HepG2 (cell line): Measurements from ENCODE around the gene LAMA5. TPM values are rescaled to one million over a fixed set of nuclear protein-coding genes. Genes with fewer than 3 reads are reported as not detected.

Experiments used
- AGO1 ChIP-seq: fragments of 200-400 bp; formaldehyde crosslinking; IDR thresholded peaks from 2 replicates; pipeline ENCODE4 v1.6.1; 2017; ENCODE audit warnings: mild to moderate bottlenecking, low read depth, low read length, moderate library complexity; ENCODE audit not compliant: poor library complexity, severe bottlenecking
- KLF6 ChIP-seq: IDR thresholded peaks from 2 replicates; pipeline ENCODE4 v1.8.0; 2016; ENCODE audit warnings: missing biosample characterization, missing genetic modification reagents
- MAZ ChIP-seq, 2 experiments: sonication (generic) in 1 of 2; formaldehyde crosslinking in 1 of 2; IDR thresholded peaks; 2 replicates each; pipeline versions ENCODE4 v1.5.0 to v1.6.1; 2012 to 2020; ENCODE audit warnings: low read depth in 2 of 2, mild to moderate bottlenecking in 2 of 2, borderline replicate concordance in 1 of 2, improper control_type of control experiment in 1 of 2, low read length in 1 of 2, missing genetic modification reagents in 1 of 2, moderate library complexity in 1 of 2
- NBN ChIP-seq: fragments of 450-650 bp; conservative IDR thresholded peaks from 2 replicates; pipeline ENCODE4 v1.6.1; 2017
- NR2F2 ChIP-seq: IDR thresholded peaks from 2 replicates; pipeline ENCODE4 v1.6.1; 2012; ENCODE audit warnings: low read depth, inconsistent platforms, borderline replicate concordance
- PHB2 ChIP-seq: fragments of 450-650 bp; IDR thresholded peaks from 2 replicates; pipeline ENCODE4 v1.6.1; 2018; ENCODE audit not compliant: partially characterized antibody
- RFXAP ChIP-seq: sonication (generic); formaldehyde crosslinking; IDR thresholded peaks from 2 replicates; pipeline ENCODE4 v1.4.0; 2020; ENCODE audit warnings: missing genetic modification reagents, borderline replicate concordance
- SIX1 ChIP-seq: sonication (generic); formaldehyde crosslinking; IDR thresholded peaks from 2 replicates; pipeline ENCODE4 v1.4.0; 2020; ENCODE audit warnings: missing genetic modification reagents, borderline replicate concordance
- SIX4 ChIP-seq: sonication (generic); formaldehyde crosslinking; IDR thresholded peaks from 2 replicates; pipeline ENCODE4 v1.4.0; 2020; ENCODE audit warnings: missing genetic modification reagents
- TOE1 ChIP-seq: sonication (generic); formaldehyde crosslinking; IDR thresholded peaks from 2 replicates; pipeline ENCODE4 v1.4.0; 2020; ENCODE audit warnings: mild to moderate bottlenecking, missing genetic modification reagents
- ZNF180 ChIP-seq: sonication (generic); formaldehyde crosslinking; IDR thresholded peaks from 2 replicates; pipeline ENCODE4 v1.4.0; 2020; ENCODE audit warnings: low read depth, missing genetic modification reagents, borderline replicate concordance
- ZNF253 ChIP-seq: sonication (generic); formaldehyde crosslinking; IDR thresholded peaks from 2 replicates; pipeline ENCODE4 v1.8.0; 2022; ENCODE audit warnings: mild to moderate bottlenecking, missing genetic modification reagents, borderline replicate concordance
- ZNF496 ChIP-seq: sonication (generic); formaldehyde crosslinking; IDR thresholded peaks from 2 replicates; pipeline ENCODE4 v1.8.1; 2023; ENCODE audit warnings: mild to moderate bottlenecking, moderate library complexity, missing genetic modification reagents; ENCODE audit not compliant: insufficient replicate concordance
- ZNF746 ChIP-seq: sonication (generic); formaldehyde crosslinking; IDR thresholded peaks from 2 replicates; pipeline ENCODE4 v1.8.0; 2022; ENCODE audit warnings: mild to moderate bottlenecking, missing genetic modification reagents
- ZNF777 ChIP-seq: sonication (generic); formaldehyde crosslinking; IDR thresholded peaks from 2 replicates; pipeline ENCODE4 v1.4.0; 2020; ENCODE audit warnings: missing genetic modification reagents
- ZSCAN21 ChIP-seq: sonication (generic); formaldehyde crosslinking; IDR thresholded peaks from 2 replicates; pipeline ENCODE4 v1.8.0; 2022; ENCODE audit warnings: mild to moderate bottlenecking, missing genetic modification reagents, moderate library complexity, borderline replicate concordance
- polyA plus RNA-seq, 8 experiments: library from polyadenylated mRNA; depleted of rRNA in 3 of 8; stranded (reverse) in 7 of 8; unstranded in 1 of 8; fragments of >200 nt; fragmentation: Illumina TruSeq in 4 of 8; extraction: Trizol in 4 of 8; gene quantifications; 2 replicates each; pipeline versions ENCODE4 v1.2.1 to v1.2.3, GENCODE V29; 2011 to 2016; ENCODE audit warnings: low read depth in 4 of 8, missing spikeins in 1 of 8, mixed read lengths in 1 of 8; ENCODE audit not compliant: insufficient read depth in 1 of 8
- total RNA-seq, 5 experiments: library from RNA; depleted of rRNA; stranded (reverse); fragments of >200 nt; fragmentation: Illumina TruSeq; extraction: Trizol; gene quantifications; 2 replicates each; pipeline ENCODE4 v1.2.3, GENCODE V29; 2016; ENCODE audit warnings: low read depth in 1 of 5
- TF ChIP-seq, protein P1 (sequence below): sonication (generic); formaldehyde crosslinking; IDR thresholded peaks from 2 replicates; pipeline ENCODE4 v1.4.0; 2020; ENCODE audit warnings: missing genetic modification reagents
- TF ChIP-seq, protein P2 (sequence below): sonication (generic); formaldehyde crosslinking; IDR thresholded peaks from 2 replicates; pipeline ENCODE4 v1.4.0; 2020; ENCODE audit warnings: mild to moderate bottlenecking, missing genetic modification reagents
- TF ChIP-seq, protein P3 (sequence below): sonication (generic); formaldehyde crosslinking; IDR thresholded peaks from 2 replicates; pipeline ENCODE4 v1.5.1; 2020; ENCODE audit warnings: mild to moderate bottlenecking, missing genetic modification reagents, borderline replicate concordance

The LAMA5 gene
- total and polyA plus RNA-seq, 2 of the 13 experiments (the other 11 are each of a cell fraction or from before 2014, with no cell fraction given), result 21.0 to 44.7 TPM

DNA sequence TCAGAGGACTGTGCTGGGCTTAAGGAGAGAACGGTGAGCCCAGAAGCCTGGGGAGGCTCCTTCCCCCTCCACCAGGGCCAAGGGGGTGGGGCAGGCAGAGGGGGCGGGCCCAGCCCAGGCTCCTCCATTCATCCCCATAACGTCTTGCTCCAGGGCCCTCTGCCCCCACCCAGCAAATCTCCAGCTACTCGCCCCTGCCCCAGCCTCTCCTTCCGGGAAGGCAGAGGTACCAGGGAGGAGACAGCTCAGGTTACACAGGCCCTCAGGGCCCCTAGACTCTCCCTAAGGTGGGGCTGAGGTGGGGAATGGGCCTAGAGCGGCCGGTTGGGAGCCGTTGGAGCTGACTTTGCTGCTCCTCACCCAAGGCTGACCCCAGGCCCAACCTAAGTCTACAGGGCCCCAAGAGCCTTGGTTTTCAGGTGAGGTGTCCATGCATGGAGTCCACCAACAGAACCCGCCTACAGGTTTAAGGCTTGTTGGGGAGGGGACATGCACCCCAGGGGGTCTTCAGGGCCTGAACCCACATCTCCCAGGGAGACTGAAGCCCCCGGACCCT lies 1.2 kb downstream of the LAMA5 start (continued):
- TF ChIP-seq TOE1 (no peak), NBN (no peak), ZNF253 (CRISPR knock-in tag) (peak; percentile 14; the same call in 1 of the 2 replicates), MAZ (IDR thresholded peaks at IDR 0.05; ENCODE audit: borderline replicate concordance, low read depth, low read length) (peak; percentile 17; the same call in 1 of the 2 replicates), MAZ (CRISPR knock-in tag; IDR thresholded peaks at IDR 0.05; ENCODE audit: low read depth) (no peak), ZNF496 (no peak), AGO1 (peak; percentile 4), ZNF180 (CRISPR knock-in tag) (no peak), SIX4 (CRISPR knock-in tag) (peak; percentile 96), ZNF746 (CRISPR knock-in tag) (0 out of 2 replicates have a peak, but pooled peaks have one; percentile 21), KLF6 (CRISPR knock-in tag) (0 out of 2 replicates have a peak, but pooled peaks have one; percentile 24), ZSCAN21 (CRISPR knock-in tag) (0 out of 2 replicates have a peak, but pooled peaks have one; percentile 7), NR2F2 (no peak; the same call in 1 of the 2 replicates), ZNF777 (CRISPR knock-in tag) (peak; percentile 2; the same call in 1 of the 2 replicates), RFXAP (no peak), SIX1 (peak; percentile 78; the same call in 1 of the 2 replicates), PHB2 (no peak)
- TF ChIP-seq, protein P1, sequence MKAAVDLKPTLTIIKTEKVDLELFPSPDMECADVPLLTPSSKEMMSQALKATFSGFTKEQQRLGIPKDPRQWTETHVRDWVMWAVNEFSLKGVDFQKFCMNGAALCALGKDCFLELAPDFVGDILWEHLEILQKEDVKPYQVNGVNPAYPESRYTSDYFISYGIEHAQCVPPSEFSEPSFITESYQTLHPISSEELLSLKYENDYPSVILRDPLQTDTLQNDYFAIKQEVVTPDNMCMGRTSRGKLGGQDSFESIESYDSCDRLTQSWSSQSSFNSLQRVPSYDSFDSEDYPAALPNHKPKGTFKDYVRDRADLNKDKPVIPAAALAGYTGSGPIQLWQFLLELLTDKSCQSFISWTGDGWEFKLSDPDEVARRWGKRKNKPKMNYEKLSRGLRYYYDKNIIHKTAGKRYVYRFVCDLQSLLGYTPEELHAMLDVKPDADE (CRISPR knock-in tag), result no peak
- TF ChIP-seq, protein P2, sequence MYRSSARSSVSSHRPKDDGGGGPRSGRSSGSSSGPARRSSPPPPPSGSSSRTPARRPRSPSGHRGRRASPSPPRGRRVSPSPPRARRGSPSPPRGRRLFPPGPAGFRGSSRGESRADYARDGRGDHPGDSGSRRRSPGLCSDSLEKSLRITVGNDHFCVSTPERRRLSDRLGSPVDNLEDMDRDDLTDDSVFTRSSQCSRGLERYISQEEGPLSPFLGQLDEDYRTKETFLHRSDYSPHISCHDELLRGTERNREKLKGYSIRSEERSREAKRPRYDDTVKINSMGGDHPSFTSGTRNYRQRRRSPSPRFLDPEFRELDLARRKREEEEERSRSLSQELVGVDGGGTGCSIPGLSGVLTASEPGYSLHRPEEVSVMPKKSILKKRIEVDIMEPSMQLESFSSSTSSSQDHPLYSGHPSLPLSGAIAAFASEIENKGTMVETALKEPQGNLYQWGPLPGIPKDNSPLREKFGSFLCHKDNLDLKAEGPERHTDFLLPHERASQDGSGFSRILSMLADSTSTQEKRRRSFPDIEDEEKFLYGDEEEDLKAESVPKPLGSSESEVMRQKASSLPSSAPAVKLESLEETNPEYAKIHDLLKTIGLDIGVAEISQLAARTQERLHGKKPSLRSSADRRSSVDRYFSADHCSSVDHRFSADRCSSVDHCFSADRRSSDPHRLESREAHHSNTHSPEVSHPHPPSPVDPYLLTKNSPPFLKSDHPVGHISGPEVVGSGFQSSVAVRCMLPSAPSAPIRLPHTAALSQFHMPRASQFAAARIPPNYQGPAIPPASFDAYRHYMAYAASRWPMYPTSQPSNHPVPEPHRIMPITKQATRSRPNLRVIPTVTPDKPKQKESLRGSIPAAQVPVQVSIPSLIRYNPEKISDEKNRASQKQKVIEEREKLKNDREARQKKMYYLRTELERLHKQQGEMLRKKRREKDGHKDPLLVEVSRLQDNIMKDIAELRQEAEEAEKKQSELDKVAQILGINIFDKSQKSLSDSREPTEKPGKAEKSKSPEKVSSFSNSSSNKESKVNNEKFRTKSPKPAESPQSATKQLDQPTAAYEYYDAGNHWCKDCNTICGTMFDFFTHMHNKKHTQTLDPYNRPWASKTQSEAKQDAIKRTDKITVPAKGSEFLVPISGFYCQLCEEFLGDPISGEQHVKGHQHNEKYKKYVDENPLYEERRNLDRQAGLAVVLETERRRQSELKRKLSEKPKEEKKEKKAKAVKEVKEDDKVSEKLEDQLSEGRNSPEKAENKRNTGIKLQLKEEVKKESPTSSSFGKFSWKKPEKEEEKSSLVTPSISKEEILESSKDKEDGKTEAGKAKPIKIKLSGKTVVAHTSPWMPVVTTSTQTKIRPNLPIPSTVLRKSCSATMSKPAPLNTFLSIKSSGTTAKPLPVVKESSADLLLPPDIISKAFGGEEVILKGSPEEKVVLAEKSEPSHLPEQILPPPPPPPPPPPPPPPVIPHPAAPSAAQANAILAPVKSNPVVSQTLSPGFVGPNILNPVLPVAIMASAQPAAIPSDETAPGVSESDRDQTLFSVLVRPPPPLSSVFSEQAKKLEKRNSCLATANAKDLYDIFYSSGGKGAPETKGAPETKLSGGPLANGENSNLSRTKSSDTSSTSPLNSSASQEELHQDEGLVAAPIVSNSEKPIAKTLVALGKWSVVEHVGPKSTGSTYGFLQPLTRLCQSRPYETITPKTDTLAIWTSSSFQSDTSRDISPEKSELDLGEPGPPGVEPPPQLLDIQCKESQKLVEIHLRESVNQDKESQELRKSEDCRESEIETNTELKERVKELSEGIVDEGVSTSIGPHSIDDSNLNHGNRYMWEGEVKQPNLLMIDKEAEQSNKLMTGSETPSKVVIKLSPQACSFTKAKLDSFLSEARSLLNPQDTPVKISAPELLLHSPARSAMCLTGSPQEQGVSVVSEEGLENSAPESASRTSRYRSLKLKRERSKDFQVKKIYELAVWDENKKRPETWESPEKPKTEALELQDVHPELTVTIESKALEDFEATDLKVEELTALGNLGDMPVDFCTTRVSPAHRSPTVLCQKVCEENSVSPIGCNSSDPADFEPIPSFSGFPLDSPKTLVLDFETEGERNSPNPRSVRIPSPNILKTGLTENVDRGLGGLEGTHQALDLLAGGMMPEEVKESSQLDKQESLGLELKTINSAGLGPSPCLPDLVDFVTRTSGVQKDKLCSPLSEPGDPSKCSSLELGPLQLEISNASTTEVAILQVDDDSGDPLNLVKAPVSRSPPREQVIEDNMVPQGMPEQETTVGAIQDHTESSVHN (CRISPR knock-in tag), result 0 out of 2 replicates have a peak, but pooled peaks have one; percentile 26
- TF ChIP-seq, protein P3, sequence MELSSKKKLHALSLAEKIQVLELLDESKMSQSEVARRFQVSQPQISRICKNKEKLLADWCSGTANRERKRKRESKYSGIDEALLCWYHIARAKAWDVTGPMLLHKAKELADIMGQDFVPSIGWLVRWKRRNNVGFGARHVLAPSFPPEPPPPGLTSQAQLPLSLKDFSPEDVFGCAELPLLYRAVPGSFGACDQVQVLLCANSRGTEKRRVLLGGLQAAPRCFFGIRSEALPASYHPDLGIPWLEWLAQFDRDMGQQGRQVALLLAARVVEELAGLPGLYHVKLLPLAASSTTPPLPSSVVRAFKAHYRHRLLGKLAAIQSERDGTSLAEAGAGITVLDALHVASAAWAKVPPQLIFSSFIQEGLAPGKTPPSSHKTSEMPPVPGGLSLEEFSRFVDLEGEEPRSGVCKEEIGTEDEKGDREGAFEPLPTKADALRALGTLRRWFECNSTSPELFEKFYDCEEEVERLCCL (CRISPR knock-in tag), result no peak
